Stimulated activated CD8-positive, alpha-beta memory T cell treated with anti-CD3 and anti-CD28 coated beads, Interleukin-7, amount 100 ng/mL, for 24 hours (primary cell): ENCODE results near the gene INPP5A.

Experiments used
- DNase-seq: peaks from one replicate; pipeline ENCODE4 v3.0.0-alpha.2; 2020; ENCODE audit warnings: low read depth

Gene INPP5A

GRCh38 chr10:132745511-132745910 is 207.9 kb downstream of the INPP5A start:
- no peak for DNase-seq

GRCh38 chr10:132745971-132746370 is 208.4 kb downstream of the INPP5A start:
- no peak for DNase-seq

- DNase-seq: no peak
Observed at GRCh38 chr10:132746386-132746785, 208.8 kb downstream of the INPP5A start.

- no peak for DNase-seq
Observed at GRCh38 chr10:132746801-132747625, 209.4 kb downstream of the INPP5A start.

GRCh38 chr10:132748135-132748534 is 210.5 kb downstream of the INPP5A start:
- no peak for DNase-seq

- no peak for DNase-seq
Observed at GRCh38 chr10:132748545-132749370, 211.2 kb downstream of the INPP5A start.

- DNase-seq: no peak
Observed at GRCh38 chr10:132749371-132749795, 211.8 kb downstream of the INPP5A start.

- DNase-seq: no peak
Observed at GRCh38 chr10:132750936-132751335, 213.3 kb downstream of the INPP5A start.

GRCh38 chr10:132752378-132752777 is 214.8 kb downstream of the INPP5A start:
- DNase-seq: no peak

GRCh38 chr10:132752961-132753360 is 215.4 kb downstream of the INPP5A start:
- DNase-seq: no peak

GRCh38 chr10:132753596-132753995 is 216.0 kb downstream of the INPP5A start:
- no peak for DNase-seq

- no peak for DNase-seq
Observed at GRCh38 chr10:132754071-132754470, 216.5 kb downstream of the INPP5A start.

- no peak for DNase-seq
Observed at GRCh38 chr10:132755166-132755711, 217.7 kb downstream of the INPP5A start.

GRCh38 chr10:132756591-132756990 is 219.0 kb downstream of the INPP5A start:
- no peak for DNase-seq

- no peak for DNase-seq
Observed at GRCh38 chr10:132757171-132757570, 219.6 kb downstream of the INPP5A start.

- no peak for DNase-seq
Observed at GRCh38 chr10:132758865-132759264, 221.3 kb downstream of the INPP5A start.

GRCh38 chr10:132761395-132762060 is 223.9 kb downstream of the INPP5A start:
- no peak for DNase-seq

- DNase-seq: no peak
Observed at GRCh38 chr10:132762267-132762666, 224.7 kb downstream of the INPP5A start.

- no peak for DNase-seq
Observed at GRCh38 chr10:132763545-132763944, 226.0 kb downstream of the INPP5A start.

- DNase-seq: no peak
Observed at GRCh38 chr10:132764108-132764507, 226.5 kb downstream of the INPP5A start.

GRCh38 chr10:132765435-132765834 is 227.8 kb downstream of the INPP5A start:
- DNase-seq: no peak

GRCh38 chr10:132766291-132766690 is 228.7 kb downstream of the INPP5A start:
- DNase-seq: no peak
